GM18909 (cell line): ENCODE data around the gene FTSJ3.
"Not testable (repeated sequence)": the region's sequence is repeated elsewhere in the genome, so short reads cannot be mapped to it uniquely, and the experiment has no call there.

ENCODE experiments used
- ATAC-seq: cut with Tn5 transposase; IDR thresholded peaks from one replicate; pipeline ENCODE4 v1.9.1; 2021; ENCODE audit warnings: mild to moderate bottlenecking; ENCODE audit not compliant: unreplicated experiment, poor library complexity

The FTSJ3 gene

DNA sequence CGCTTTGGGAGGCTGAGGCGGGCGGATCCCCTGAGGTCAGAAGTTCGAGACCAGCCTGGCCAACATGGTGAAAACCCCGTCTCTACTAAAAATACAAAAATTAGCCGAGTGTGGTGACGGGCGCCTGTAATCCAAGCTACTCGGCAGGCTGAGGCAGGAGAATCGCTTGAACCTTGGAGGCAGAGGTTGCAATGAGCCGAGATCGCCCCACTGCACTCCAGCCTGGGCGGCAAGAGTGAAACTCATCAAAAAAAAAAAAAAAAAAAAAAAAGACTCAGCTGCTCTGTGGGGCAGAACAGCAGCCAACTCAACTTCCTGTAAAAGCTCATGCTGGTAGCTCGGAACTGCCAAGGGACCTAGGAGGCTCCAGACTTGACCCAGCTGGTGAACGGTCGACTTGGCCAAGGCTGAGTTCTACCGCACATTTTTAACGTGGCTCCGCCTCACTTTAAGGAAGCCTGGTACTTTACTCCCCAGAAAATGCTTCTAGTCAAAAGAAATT lies 16.0 kb upstream of the FTSJ3 start:
- not testable (repeated sequence) for ATAC-seq

- ATAC-seq, result peak; percentile 75
These were observed 15.3 kb upstream of the FTSJ3 start, which contains the start of gene SMARCD2 for GRCh38 chr17:63842540-63843386. Gene SMARCD2 (minus strand): TSS chr17:63842685. CDS start chr17:63842674, 11 bp downstream.

DNA sequence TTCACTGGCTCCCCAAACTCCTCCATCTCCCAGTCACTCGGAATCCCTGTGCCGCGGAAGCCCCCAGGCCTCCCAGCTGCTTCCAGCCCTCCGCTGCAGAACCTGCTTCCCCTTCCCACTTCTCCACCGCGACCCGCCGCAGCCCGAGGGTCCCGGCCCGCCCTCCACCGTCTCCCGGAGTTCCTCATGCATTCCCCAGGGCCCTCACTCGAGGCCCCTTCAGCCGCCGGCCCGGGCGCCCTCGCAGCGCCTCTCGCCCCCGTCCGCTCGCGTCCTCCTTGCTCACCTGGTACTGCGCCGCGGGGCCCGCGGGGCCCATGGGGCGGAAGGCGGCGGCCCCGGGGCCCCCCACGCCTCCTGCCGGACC lies 14.7 kb upstream of the FTSJ3 start:
- peak; percentile 35 for ATAC-seq

GRCh38 chr17:63841350-63842172 lies 14.1 kb upstream of the FTSJ3 start:
- peak; percentile 5 for ATAC-seq

- ATAC-seq, result no peak
These were observed 13.3 kb upstream of the FTSJ3 start for GRCh38 chr17:63840591-63841349.

DNA sequence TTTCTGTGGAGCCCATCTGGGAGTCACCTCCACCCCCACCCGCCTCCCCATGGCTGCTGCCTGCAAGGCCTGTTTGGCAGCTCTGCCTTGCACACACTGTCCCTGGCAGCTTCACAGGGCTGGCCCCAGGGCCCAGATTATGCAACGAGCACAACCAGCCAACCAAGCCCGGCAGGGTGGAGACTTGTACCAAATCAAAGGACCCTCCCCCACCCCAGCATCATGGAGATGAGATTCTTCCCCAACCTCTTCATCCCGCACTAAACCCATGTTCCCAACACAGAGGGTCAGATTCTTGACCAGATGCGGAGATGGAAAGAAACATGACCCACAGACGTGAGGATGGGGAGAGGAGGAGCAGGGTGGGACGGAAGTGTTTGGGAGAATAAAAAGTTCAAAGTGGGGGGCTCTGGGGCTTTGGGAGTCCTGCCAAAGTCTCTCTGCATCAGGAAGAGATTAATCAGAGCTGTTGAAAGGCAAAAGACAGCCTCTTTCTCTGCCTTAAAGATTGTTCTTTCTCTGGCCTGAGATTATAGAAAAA lies 11.2 kb upstream of the FTSJ3 start:
- ATAC-seq, result no peak

GRCh38 chr17:63837962-63838600 lies 10.6 kb upstream of the FTSJ3 start:
- no peak for ATAC-seq

DNA sequence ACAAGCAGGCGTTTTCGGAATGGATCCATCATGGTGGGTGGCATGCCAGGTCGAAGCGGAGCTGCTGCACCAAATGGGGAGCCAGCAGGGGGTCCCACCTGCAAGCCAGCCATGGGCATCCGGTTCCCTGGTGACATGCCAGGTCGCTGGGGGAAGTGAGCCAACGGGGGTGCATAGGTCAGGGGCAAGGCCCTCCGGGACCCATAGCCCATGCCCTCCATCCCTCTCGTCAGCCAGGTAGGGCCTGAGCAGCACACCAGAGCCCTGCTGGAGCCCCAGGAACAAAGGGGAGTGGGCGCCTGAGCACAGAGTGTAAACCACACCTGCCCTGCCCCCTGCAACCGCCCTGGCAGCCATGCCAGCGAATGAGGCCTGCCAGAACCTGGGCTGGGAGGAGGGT lies 10.0 kb upstream of the FTSJ3 start:
- ATAC-seq, result no peak

DNA sequence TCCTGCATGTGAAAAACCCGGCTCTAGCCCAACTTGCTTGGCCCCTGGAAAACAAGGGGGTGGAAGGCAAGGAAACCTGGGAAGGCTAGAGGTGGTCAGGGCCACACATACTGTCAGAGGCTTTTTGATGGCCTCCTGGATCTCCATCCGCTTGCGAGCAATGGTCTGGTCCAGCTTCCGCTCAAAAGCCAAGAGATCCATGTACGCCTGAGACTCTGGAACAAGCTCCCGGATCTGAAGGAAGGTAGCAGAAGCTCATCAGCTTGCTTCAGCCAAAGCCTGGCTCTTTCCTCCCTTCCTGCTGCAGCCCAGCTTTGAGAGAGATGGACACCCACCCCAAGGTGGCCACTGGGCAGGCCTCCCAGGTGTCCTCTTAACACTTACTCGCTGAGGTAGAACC lies 9.3 kb upstream of the FTSJ3 start:
- no peak for ATAC-seq

DNA sequence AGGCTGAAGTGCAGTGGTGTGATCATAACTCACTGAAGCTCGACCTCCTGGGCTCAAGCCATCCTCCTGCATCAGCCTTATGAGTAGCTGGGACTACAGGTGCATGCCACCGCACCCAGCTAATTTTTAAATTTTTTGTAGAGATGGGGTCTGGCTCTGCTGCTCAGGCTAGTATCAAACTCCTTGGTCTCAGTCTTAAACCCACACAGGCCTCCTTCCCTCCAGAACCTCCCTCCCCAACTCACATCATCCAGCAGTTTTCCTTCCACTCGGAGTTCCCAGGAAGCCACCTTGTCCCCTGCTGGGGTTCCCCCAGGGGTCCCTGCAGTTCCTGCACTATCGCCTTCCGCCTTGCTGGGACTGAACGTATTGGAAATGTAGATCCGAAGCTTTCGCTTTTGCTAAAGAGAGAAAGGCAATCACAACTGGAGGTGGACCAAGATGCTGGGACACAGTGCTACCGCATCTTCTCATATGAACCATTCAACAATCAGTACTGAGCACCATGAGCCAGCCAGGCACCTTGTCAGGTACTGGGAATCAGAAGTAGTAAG lies 7.8 kb upstream of the FTSJ3 start:
- ATAC-seq, result no peak

- ATAC-seq, result peak; percentile 63
These were observed 7.1 kb upstream of the FTSJ3 start for GRCh38 chr17:63834431-63835166.

DNA sequence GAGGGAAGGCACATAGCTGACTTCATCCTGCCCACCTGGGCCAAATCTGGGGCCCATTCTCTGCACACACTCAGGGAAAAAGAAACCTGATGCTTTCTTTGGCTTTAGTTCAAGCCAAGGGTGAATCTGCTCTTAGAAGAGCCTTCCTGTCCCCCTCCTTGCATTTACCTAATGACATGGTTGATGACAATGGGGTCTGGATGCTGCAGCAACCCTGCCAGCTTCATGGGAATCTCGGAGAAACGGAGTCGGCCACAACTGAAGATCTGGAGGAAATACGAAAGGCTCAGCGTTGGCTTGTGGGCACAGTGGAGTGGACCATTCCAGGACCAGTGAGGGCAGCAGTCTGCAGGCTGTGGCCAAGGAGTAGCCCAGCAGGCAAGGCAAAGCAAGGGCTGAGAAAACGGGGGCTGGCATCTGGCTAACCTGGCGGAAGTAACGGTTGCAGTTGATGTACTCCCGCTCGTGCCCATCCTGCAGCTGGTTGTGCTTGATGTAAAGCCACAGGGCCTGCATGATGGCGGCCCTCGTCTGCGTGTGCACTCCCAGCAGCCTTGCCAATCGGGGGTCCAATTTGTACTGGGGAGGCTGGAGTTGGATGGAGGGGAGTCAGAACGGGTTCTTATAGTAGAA lies 6.4 kb upstream of the FTSJ3 start:
- ATAC-seq, result no peak

DNA sequence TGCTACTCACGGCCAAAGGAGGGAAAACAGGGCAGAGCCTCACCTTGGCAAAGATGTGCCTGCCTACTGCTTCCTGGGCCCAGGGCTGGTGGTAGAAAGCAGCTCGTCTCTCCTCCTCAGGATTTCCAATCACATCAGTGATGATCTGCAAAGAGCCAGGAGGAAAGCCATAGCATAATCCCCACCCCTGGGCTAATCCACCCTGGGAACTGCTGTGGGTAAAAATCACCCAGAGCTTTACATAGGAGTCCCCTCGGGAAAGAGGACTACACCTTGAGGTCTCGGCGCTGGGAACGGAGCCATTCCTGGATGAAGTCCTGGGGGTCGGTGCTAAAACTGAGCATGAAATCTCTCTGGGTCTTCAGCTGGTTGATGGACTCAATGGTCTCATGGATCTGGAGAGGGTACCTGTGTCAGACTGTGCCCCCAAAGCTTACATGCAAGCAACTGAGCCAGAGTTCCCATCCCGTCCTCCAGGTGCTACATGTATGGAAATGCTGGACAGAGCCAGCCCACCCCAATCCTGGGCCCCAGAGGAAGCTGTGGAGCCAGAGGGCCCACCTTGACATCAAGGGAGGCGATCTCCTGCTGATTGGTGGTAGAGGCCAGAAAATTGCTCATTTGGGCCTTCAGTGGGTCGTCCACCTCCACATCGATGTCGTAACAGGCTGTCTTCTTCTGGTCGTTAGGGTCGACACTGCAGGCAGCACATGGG lies 5.7 kb upstream of the FTSJ3 start:
- ATAC-seq, result no peak

GRCh38 chr17:63832455-63832854 lies 5.0 kb upstream of the FTSJ3 start:
- no peak for ATAC-seq

DNA sequence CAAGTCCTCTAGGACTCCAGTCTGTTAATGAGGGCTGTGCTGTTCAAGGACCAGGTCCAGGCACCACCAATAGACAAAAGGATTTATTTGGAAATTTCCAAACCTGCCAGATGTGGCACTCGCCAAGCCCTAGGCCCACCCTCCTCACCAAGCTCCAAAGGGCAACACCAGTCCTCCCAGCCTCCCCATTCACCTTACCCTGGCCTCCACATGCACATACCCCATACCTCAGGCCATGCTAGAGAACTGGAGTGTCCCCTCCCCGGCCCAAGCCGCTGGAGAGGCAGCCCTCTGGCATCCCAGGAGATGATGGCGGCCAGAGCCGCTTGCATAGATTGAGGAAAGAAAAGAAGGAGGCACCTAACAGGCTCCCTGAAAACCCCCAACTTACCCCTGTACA lies 4.6 kb upstream of the FTSJ3 start:
- ATAC-seq, result no peak

DNA sequence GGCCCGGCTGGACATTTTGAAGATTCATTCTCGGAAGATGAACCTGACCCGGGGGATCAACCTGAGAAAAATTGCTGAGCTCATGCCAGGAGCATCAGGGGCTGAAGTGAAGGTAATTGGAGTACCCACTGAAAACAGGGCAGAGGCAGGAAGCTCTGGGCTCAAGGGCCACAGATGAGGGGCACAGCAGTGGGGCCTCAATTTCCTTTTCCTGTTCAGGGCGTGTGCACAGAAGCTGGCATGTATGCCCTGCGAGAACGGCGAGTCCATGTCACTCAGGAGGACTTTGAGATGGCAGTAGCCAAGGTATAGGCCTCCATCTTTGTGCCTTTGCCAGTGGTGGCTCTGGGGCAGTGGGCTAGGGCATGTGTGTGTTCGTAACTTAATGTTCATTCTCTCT lies 4.0 kb upstream of the FTSJ3 start:
- ATAC-seq, result no peak

DNA sequence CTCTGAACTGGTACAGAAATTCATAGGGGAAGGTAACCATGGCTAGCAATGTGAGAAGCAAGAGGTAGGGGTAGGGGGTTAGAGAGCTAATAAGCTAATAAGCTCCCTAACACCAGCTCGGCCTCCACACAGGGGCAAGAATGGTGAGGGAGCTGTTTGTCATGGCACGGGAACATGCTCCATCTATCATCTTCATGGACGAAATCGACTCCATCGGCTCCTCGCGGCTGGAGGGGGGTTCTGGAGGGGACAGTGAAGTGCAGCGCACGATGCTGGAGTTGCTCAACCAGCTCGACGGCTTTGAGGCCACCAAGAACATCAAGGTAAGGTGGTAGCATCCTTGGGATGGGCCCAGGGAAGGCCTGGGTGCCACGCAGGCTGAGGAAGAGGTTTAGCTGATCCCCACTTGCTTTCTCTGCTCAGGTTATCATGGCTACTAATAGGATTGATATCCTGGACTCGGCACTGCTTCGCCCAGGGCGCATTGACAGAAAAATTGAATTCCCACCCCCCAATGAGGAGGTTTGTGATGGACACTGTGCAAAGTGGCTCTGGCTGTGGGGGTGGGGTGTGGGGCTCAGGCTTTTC lies 3.5 kb upstream of the FTSJ3 start:
- ATAC-seq, result no peak
